Activated CD8-positive, alpha-beta T cell treated with anti-CD3 and anti-CD28 coated beads for 36 hours (primary cell): ENCODE results near the gene C2. TPM values are rescaled to one million over a fixed set of nuclear protein-coding genes. Genes with fewer than 3 reads are reported as not detected.

Experiments
- microRNA-seq: library from miRNA; unstranded; fragments of <30 nt; microRNA quantifications from one replicate; pipeline ENCODE4 v1.2.0, GENCODE V29; 2022; ENCODE audit warnings: borderline microRNAs expressed, borderline replicate concordance
- total RNA-seq, 2 experiments: library from RNA; stranded (reverse); gene quantifications; one replicate each; pipeline ENCODE4 v1.2.3, GENCODE V29; 2021

The C2 gene
- total RNA-seq, 2 experiments from 2014 or later: 0.99 to 1.4 TPM

Small RNA genes within 50 kb of the gene (microRNA-seq; reads per million reads assigned to microRNA genes)
- gene MIR1236: not detected

Other genes starting within 250 kb of the C2 start
- gene LY6G5C, start 246.7 kb upstream of the C2 start, total RNA-seq: 1 to 10 TPM; 1.6 to 2.3 TPM
- gene ABHD16A, start 224.4 kb upstream of the C2 start, total RNA-seq: 10 to 100 TPM; 23.7 to 24.3 TPM
- gene LY6G6F, start 220.9 kb upstream of the C2 start, total RNA-seq: not detected
- gene LY6G6D, start 212.4 kb upstream of the C2 start, total RNA-seq: not detected
- gene LY6G6C, start 206.0 kb upstream of the C2 start, total RNA-seq: not detected
- gene MPIG6B, start 204.3 kb upstream of the C2 start, total RNA-seq: under 1 TPM; 0.65 to 0.81 TPM
- 1 to 10 TPM; 6.3 to 6.9 TPM for gene DDAH2, start 198.4 kb upstream of the C2 start, total RNA-seq
- 100 to 1,000 TPM; 334 to 346 TPM for gene CLIC1, start 191.2 kb upstream of the C2 start, total RNA-seq
- 100 to 1,000 TPM in 1 of 2 experiments, 10 to 100 TPM in 1; 96.9 to 105 TPM for gene MSH5, start 187.7 kb upstream of the C2 start, total RNA-seq
- gene SAPCD1, start 165.1 kb upstream of the C2 start, total RNA-seq: 10 to 100 TPM; 13.6 to 18.7 TPM
- 1 to 10 TPM; 1.6 TPM for gene VWA7, start 150.4 kb upstream of the C2 start, total RNA-seq
- gene VARS1, start 132.0 kb upstream of the C2 start, total RNA-seq: 100 to 1,000 TPM; 150 to 153 TPM
- 100 to 1,000 TPM; 117 to 120 TPM for gene LSM2, start 120.8 kb upstream of the C2 start, total RNA-seq
- gene HSPA1L, start 112.4 kb upstream of the C2 start, total RNA-seq: 1 to 10 TPM; 1.7 to 2.0 TPM
- gene HSPA1A, start 112.2 kb upstream of the C2 start, total RNA-seq: 10 to 100 TPM; 36.6 to 37.8 TPM
- 10 to 100 TPM; 50.4 to 50.8 TPM for gene HSPA1B, start 100.0 kb upstream of the C2 start, total RNA-seq
- gene NEU1, start 64.9 kb upstream of the C2 start, total RNA-seq: 1 to 10 TPM; 8.7 to 9.8 TPM
- gene SLC44A4, start 48.7 kb upstream of the C2 start, total RNA-seq: not detected
- gene EHMT2, start 30.0 kb upstream of the C2 start, total RNA-seq: 10 to 100 TPM; 55.4 to 56.8 TPM
- gene ZBTB12, start 25.6 kb upstream of the C2 start, total RNA-seq: 1 to 10 TPM; 1.8 to 2.1 TPM
- gene CFB, start 18.4 kb downstream of the C2 start, total RNA-seq: under 1 TPM; 0.43 to 0.45 TPM
- gene NELFE, start 31.3 kb downstream of the C2 start, total RNA-seq: 10 to 100 TPM; 60.5 to 61.0 TPM
- gene SKIC2, start 31.5 kb downstream of the C2 start, total RNA-seq: 10 to 100 TPM; 76.5 to 77.3 TPM
- 10 to 100 TPM; 13.0 to 13.1 TPM for gene DXO, start 44.4 kb downstream of the C2 start, total RNA-seq
- 1 to 10 TPM; 2.8 to 3.2 TPM for gene C4A, start 54.3 kb downstream of the C2 start, total RNA-seq
- gene C4B, start 87.1 kb downstream of the C2 start, total RNA-seq: 1 to 10 TPM; 2.7 to 3.3 TPM
- gene CYP21A2, start 110.7 kb downstream of the C2 start, total RNA-seq: under 1 TPM; 0.16 to 0.27 TPM
- gene TNXB, start 181.6 kb downstream of the C2 start, total RNA-seq: 1 to 10 TPM; 1.8 to 3.7 TPM
- 10 to 100 TPM; 54.1 to 55.2 TPM for gene ATF6B, start 200.5 kb downstream of the C2 start, total RNA-seq
- gene FKBPL, start 202.6 kb downstream of the C2 start, total RNA-seq: 1 to 10 TPM; 5.3 to 5.8 TPM
- gene PRRT1, start 224.2 kb downstream of the C2 start, total RNA-seq: 1 to 10 TPM; 1.1 to 1.6 TPM
- 10 to 100 TPM; 14.4 to 21.7 TPM for gene PPT2, start 226.4 kb downstream of the C2 start, total RNA-seq
- gene EGFL8, start 236.9 kb downstream of the C2 start, total RNA-seq: 10 to 100 TPM; 13.3 to 14.0 TPM
- 10 to 100 TPM; 24.6 to 28.7 TPM for gene AGPAT1, start 248.4 kb downstream of the C2 start, total RNA-seq